Suprapubic skin (tissue), 4 donors: ENCODE data around the gene MATK. TPM values are rescaled to one million over a fixed set of nuclear protein-coding genes. Genes with fewer than 3 reads are reported as not detected.

ENCODE experiments used
- DNase-seq, 2 donors: peaks; one replicate each; pipeline ENCODE4 v3.0.0-alpha.2; 2019; ENCODE audit warnings: low spot score in 2 of 2
- H3K27ac ChIP-seq: fragments of 200-600 bp; sonication (generic); one replicate; pipeline ENCODE4 v1.5.1; 2019
- H3K27me3 ChIP-seq: fragments of 200-600 bp; sonication (generic); one replicate; pipeline ENCODE4 v1.5.1; 2019
- H3K36me3 ChIP-seq: fragments of 200-600 bp; sonication (generic); one replicate; pipeline ENCODE4 v1.5.1; 2019
- H3K4me1 ChIP-seq: fragments of 200-600 bp; sonication (generic); one replicate; pipeline ENCODE4 v1.5.1; 2019
- H3K4me3 ChIP-seq: fragments of 200-600 bp; sonication (generic); one replicate; pipeline ENCODE4 v1.5.1; 2019; ENCODE audit warnings: mild to moderate bottlenecking
- H3K9me3 ChIP-seq: fragments of 200-600 bp; sonication (generic); one replicate; pipeline ENCODE4 v1.5.1; 2019
- CTCF ChIP-seq, 2 donors: fragments of 200-600 bp in 1 of 2; fragments of 450-650 bp in 1 of 2; sonication (generic) in 1 of 2; IDR thresholded peaks; one replicate each; pipeline ENCODE4 v1.5.1; 2016 to 2019; ENCODE audit warnings: antibody characterized with exemption in 2 of 2, mild to moderate bottlenecking in 1 of 2, moderate library complexity in 1 of 2
- EP300 ChIP-seq: sonication (generic); formaldehyde crosslinking; IDR thresholded peaks from one replicate; pipeline ENCODE4 v1.6.1; 2017; ENCODE audit warnings: antibody characterized with exemption
- POLR2A ChIP-seq, 2 donors: fragments of 450-650 bp; IDR thresholded peaks; one replicate each; pipeline ENCODE4 v1.6.1; 2017; ENCODE audit warnings: antibody characterized with exemption in 2 of 2, mild to moderate bottlenecking in 2 of 2, moderate library complexity in 2 of 2
- POLR2AphosphoS5 ChIP-seq, 3 donors: sonication (generic); formaldehyde crosslinking; IDR thresholded peaks; one replicate each; pipeline ENCODE4 v1.6.1; 2017; ENCODE audit warnings: antibody characterized with exemption in 3 of 3
- WGBS: methylation state at CpG from one replicate; pipeline ENCODE4 v1.1.5; 2018; 5-methylcytosine and 5-hydroxymethylcytosine counted together
- total RNA-seq, 4 donors: library from RNA; depleted of rRNA; stranded (reverse); fragments of >200 nt; gene quantifications; one replicate each; pipeline ENCODE4 v1.1.0, GENCODE V29; 2016

MATK gene
- total RNA-seq, 4 donors from 2014 or later = 0.57 to 5.4 (median 2.0) TPM

GRCh38 chr19:3814648-3815047, 28.5 kb upstream of the MATK start:
- H3K4me3 ChIP-seq = no peak overlapping the region
- no peak for DNase-seq
- no peaks in the 10 kb centered on the region for H3K9me3 ChIP-seq
- WGBS = 90% methylated on average over 4 of the region's 4 CpGs
- peaks cover 9% of the 10 kb centered on the region for H3K4me1 ChIP-seq
- TF ChIP-seq POLR2AphosphoS5 (IDR thresholded peaks at IDR 0.05) = no peak
- no peak for TF ChIP-seq POLR2A (IDR thresholded peaks at IDR 0.05)
- TF ChIP-seq CTCF (IDR thresholded peaks at IDR 0.05) = no peak
- no peak for TF ChIP-seq EP300
- H3K27ac ChIP-seq = no peak overlapping the region
- no peaks in the 10 kb centered on the region for H3K36me3 ChIP-seq
- H3K27me3 ChIP-seq = peaks cover 10% of the 10 kb centered on the region

- H3K4me1 ChIP-seq = peaks cover 7% of the 10 kb centered on the region
- H3K27ac ChIP-seq = no peak overlapping the region
- no peak overlapping the region for H3K4me3 ChIP-seq
- H3K27me3 ChIP-seq = peaks cover 10% of the 10 kb centered on the region
- H3K9me3 ChIP-seq = no peaks in the 10 kb centered on the region
- no peaks in the 10 kb centered on the region for H3K36me3 ChIP-seq
- WGBS = 80% methylated on average over 13 of the region's 22 CpGs
- no peak for DNase-seq
- TF ChIP-seq EP300 (no peak), POLR2A (IDR thresholded peaks at IDR 0.05) (no peak), CTCF (IDR thresholded peaks at IDR 0.05) (no peak), POLR2AphosphoS5 (IDR thresholded peaks at IDR 0.05) (no peak)
These were observed 27.6 kb upstream of the MATK start for GRCh38 chr19:3813473-3814392.

GRCh38 chr19:3810708-3811355, 24.7 kb upstream of the MATK start:
- Histone ChIP-seq H3K27ac (no peak overlapping the region), H3K36me3 (no peaks in the 10 kb centered on the region), H3K4me3 (no peak overlapping the region), H3K9me3 (no peaks in the 10 kb centered on the region), H3K4me1 (peaks cover 5% of the 10 kb centered on the region), H3K27me3 (peaks cover 10% of the 10 kb centered on the region)
- TF ChIP-seq CTCF (IDR thresholded peaks at IDR 0.05) (no peak), POLR2A (IDR thresholded peaks at IDR 0.05) (no peak), EP300 (no peak)
- WGBS = 69% methylated on average over 18 of the region's 38 CpGs
- DNase-seq = no peak

DNA sequence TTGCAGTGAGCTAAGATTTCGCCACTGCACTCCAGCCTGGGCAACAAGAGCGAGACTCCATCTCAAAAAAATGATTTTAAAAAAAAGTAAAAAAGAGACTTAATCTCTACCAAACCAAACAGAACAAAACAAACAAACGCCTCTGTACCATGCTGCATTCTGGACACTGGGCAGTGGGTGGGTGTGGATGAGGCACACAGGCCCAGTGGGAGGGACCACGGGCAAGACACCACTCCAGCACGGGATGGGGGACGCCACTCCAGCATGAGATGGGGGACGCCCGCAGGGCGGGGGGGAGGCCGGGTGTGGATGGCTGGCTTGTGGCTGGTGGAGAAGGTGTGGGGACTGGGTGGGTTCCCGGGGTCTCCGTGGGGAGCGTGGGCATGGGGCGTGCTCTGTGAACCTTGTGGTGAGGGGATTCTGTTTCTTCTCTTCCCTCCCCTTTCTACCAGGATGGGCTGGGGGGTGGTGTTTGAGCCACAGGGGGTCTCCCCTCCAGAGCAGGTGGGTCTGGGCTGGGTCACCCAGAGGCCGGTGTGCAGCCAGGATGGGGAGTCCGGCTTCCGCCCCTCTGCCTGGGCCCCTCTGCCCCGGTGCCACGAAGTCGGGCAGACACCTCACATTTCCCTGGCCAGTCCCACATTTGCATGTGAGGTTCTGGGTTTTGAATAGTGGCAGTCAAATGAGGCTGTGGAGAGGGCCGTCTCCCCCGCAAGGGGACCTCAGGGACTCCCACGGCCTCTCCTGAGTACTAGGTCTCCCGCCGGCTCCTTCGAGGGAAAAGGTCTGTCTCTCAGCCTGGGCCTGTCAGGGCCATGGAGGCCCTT, 23.9 kb upstream of the MATK start:
- H3K9me3 ChIP-seq = no peaks in the 10 kb centered on the region
- peaks cover 5% of the 10 kb centered on the region for H3K4me1 ChIP-seq
- H3K36me3 ChIP-seq = no peaks in the 10 kb centered on the region
- DNase-seq = no peak
- H3K27me3 ChIP-seq = peaks cover 10% of the 10 kb centered on the region
- TF ChIP-seq CTCF (IDR thresholded peaks at IDR 0.05) (no peak), POLR2AphosphoS5 (IDR thresholded peaks at IDR 0.05) (no peak), EP300 (no peak), POLR2A (IDR thresholded peaks at IDR 0.05) (no peak)
- H3K27ac ChIP-seq = no peak overlapping the region
- H3K4me3 ChIP-seq = no peak overlapping the region
- 82% methylated on average over 25 of the region's 26 CpGs for WGBS
